Measurements from ENCODE around the gene S100A7. TPM values are rescaled to one million over a fixed set of nuclear protein-coding genes. Genes with fewer than 3 reads are reported as not detected.

Gene S100A7
- total and polyA plus RNA-seq, 2 of the 8 experiments (the other 6 are each of a cell fraction or from before 2014, with no cell fraction given), result not detected

DNA sequence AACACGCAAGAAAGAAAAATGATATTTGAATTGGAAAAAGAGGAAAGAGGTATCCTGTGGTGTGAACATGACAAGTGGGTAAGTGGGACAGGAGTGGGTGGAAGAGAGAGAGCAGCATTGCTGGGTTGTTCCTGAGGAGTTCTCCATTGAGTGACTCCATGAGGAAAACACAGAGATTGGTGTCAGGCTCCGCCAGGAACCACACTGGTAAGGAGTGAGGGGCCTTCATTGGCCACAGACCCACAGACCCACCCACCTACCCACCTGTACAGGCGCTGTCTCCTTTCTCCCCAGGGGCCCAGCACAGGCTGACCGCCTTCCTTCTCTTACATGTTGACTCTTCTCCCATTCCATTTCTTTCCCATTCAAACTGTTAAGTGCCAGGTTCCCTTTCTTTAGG lies 23.2 kb downstream of the S100A7 start (continued):
- TF ChIP-seq, protein P1, sequence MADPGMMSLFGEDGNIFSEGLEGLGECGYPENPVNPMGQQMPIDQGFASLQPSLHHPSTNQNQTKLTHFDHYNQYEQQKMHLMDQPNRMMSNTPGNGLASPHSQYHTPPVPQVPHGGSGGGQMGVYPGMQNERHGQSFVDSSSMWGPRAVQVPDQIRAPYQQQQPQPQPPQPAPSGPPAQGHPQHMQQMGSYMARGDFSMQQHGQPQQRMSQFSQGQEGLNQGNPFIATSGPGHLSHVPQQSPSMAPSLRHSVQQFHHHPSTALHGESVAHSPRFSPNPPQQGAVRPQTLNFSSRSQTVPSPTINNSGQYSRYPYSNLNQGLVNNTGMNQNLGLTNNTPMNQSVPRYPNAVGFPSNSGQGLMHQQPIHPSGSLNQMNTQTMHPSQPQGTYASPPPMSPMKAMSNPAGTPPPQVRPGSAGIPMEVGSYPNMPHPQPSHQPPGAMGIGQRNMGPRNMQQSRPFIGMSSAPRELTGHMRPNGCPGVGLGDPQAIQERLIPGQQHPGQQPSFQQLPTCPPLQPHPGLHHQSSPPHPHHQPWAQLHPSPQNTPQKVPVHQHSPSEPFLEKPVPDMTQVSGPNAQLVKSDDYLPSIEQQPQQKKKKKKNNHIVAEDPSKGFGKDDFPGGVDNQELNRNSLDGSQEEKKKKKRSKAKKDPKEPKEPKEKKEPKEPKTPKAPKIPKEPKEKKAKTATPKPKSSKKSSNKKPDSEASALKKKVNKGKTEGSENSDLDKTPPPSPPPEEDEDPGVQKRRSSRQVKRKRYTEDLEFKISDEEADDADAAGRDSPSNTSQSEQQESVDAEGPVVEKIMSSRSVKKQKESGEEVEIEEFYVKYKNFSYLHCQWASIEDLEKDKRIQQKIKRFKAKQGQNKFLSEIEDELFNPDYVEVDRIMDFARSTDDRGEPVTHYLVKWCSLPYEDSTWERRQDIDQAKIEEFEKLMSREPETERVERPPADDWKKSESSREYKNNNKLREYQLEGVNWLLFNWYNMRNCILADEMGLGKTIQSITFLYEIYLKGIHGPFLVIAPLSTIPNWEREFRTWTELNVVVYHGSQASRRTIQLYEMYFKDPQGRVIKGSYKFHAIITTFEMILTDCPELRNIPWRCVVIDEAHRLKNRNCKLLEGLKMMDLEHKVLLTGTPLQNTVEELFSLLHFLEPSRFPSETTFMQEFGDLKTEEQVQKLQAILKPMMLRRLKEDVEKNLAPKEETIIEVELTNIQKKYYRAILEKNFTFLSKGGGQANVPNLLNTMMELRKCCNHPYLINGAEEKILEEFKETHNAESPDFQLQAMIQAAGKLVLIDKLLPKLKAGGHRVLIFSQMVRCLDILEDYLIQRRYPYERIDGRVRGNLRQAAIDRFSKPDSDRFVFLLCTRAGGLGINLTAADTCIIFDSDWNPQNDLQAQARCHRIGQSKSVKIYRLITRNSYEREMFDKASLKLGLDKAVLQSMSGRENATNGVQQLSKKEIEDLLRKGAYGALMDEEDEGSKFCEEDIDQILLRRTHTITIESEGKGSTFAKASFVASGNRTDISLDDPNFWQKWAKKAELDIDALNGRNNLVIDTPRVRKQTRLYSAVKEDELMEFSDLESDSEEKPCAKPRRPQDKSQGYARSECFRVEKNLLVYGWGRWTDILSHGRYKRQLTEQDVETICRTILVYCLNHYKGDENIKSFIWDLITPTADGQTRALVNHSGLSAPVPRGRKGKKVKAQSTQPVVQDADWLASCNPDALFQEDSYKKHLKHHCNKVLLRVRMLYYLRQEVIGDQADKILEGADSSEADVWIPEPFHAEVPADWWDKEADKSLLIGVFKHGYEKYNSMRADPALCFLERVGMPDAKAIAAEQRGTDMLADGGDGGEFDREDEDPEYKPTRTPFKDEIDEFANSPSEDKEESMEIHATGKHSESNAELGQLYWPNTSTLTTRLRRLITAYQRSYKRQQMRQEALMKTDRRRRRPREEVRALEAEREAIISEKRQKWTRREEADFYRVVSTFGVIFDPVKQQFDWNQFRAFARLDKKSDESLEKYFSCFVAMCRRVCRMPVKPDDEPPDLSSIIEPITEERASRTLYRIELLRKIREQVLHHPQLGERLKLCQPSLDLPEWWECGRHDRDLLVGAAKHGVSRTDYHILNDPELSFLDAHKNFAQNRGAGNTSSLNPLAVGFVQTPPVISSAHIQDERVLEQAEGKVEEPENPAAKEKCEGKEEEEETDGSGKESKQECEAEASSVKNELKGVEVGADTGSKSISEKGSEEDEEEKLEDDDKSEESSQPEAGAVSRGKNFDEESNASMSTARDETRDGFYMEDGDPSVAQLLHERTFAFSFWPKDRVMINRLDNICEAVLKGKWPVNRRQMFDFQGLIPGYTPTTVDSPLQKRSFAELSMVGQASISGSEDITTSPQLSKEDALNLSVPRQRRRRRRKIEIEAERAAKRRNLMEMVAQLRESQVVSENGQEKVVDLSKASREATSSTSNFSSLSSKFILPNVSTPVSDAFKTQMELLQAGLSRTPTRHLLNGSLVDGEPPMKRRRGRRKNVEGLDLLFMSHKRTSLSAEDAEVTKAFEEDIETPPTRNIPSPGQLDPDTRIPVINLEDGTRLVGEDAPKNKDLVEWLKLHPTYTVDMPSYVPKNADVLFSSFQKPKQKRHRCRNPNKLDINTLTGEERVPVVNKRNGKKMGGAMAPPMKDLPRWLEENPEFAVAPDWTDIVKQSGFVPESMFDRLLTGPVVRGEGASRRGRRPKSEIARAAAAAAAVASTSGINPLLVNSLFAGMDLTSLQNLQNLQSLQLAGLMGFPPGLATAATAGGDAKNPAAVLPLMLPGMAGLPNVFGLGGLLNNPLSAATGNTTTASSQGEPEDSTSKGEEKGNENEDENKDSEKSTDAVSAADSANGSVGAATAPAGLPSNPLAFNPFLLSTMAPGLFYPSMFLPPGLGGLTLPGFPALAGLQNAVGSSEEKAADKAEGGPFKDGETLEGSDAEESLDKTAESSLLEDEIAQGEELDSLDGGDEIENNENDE (IDR thresholded peaks at IDR 0.05; ENCODE audit: insufficient replicate concordance, low read length), result no peak
- TF ChIP-seq JUND (IDR thresholded peaks at IDR 0.05; ENCODE audit: low read length) (no peak), POLR2A (IDR thresholded peaks at IDR 0.05; ENCODE audit: control extremely low read depth in 1 of 2, low read depth in 2 of 2, low read length in 2 of 2) (no peak), BACH1 (IDR thresholded peaks at IDR 0.05; ENCODE audit: low read length) (no peak), CTBP2 (IDR thresholded peaks at IDR 0.05; ENCODE audit: borderline replicate concordance, insufficient read depth, insufficient read length, low read length) (no peak), SP4 (IDR thresholded peaks at IDR 0.05; ENCODE audit: low read length) (no peak), GABPA (IDR thresholded peaks at IDR 0.05; ENCODE audit: borderline replicate concordance, insufficient read depth, low read length) (no peak), RFX5 (IDR thresholded peaks at IDR 0.05; ENCODE audit: borderline replicate concordance, low read depth, low read length) (no peak), MAFK (IDR thresholded peaks at IDR 0.05; ENCODE audit: low read depth, low read length) (no peak)
- TF ChIP-seq, protein P2, sequence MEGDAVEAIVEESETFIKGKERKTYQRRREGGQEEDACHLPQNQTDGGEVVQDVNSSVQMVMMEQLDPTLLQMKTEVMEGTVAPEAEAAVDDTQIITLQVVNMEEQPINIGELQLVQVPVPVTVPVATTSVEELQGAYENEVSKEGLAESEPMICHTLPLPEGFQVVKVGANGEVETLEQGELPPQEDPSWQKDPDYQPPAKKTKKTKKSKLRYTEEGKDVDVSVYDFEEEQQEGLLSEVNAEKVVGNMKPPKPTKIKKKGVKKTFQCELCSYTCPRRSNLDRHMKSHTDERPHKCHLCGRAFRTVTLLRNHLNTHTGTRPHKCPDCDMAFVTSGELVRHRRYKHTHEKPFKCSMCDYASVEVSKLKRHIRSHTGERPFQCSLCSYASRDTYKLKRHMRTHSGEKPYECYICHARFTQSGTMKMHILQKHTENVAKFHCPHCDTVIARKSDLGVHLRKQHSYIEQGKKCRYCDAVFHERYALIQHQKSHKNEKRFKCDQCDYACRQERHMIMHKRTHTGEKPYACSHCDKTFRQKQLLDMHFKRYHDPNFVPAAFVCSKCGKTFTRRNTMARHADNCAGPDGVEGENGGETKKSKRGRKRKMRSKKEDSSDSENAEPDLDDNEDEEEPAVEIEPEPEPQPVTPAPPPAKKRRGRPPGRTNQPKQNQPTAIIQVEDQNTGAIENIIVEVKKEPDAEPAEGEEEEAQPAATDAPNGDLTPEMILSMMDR (IDR thresholded peaks at IDR 0.05; ENCODE audit: control extremely low read depth in 1 of 3, insufficient read depth in 1 of 3, low read depth in 1 of 3, low read length in 3 of 3), result no peak

All from H1 (cell line).